Uterus (tissue), 4 donors: Measurements from ENCODE around the gene TXK. TPM values are rescaled to one million over a fixed set of nuclear protein-coding genes. Genes with fewer than 3 reads are reported as not detected.

Experiments used
- DNase-seq, 2 donors: peaks; one replicate each; pipeline ENCODE4 v3.0.0-alpha.2; 2019 to 2020
- H3K27ac ChIP-seq, 2 donors: fragments of 200-600 bp; sonication (generic); 1 replicate in 1 of 2; 2 replicates in 1 of 2; pipeline ENCODE4 v1.5.1; 2016 to 2018
- H3K27me3 ChIP-seq, 2 donors: fragments of 200-600 bp; sonication (generic); one replicate each; pipeline ENCODE4 v1.5.1; 2018 to 2019; ENCODE audit warnings: control low read depth in 1 of 2
- H3K36me3 ChIP-seq, 2 donors: fragments of 200-600 bp; sonication (generic); one replicate each; pipeline ENCODE4 v1.5.1; 2019; ENCODE audit warnings: control low read depth in 1 of 2
- H3K4me1 ChIP-seq, 2 donors: fragments of 200-600 bp; sonication (generic); one replicate each; pipeline ENCODE4 v1.5.1; 2018 to 2019; ENCODE audit warnings: control low read depth in 1 of 2
- H3K4me3 ChIP-seq, 2 donors: fragments of 200-600 bp; sonication (generic); 1 replicate in 1 of 2; 2 replicates in 1 of 2; pipeline ENCODE4 v1.5.1; 2018 to 2019; ENCODE audit warnings: mild to moderate bottlenecking in 1 of 2
- H3K9me3 ChIP-seq, 2 donors: fragments of 200-600 bp; sonication (generic); one replicate each; pipeline ENCODE4 v1.5.1; 2019; ENCODE audit warnings: control low read depth in 1 of 2
- POLR2A ChIP-seq, 2 donors: fragments of 450-650 bp; IDR thresholded peaks; one replicate each; pipeline ENCODE4 v1.6.1; 2016; ENCODE audit warnings: antibody characterized with exemption in 2 of 2, mild to moderate bottlenecking in 1 of 2, moderate library complexity in 1 of 2
- intact Hi-C: fragments of 100-400 bp; cut with DNase I; formaldehyde crosslinking; loops from one replicate; pipeline ENCODE4 v1.15.1; 2023; ENCODE audit warnings: low total_unique reads
- total RNA-seq, 4 donors: library from RNA; depleted of rRNA in 3 of 4; stranded (reverse); fragments of >200 nt in 3 of 4; gene quantifications; one replicate each; pipeline versions ENCODE4 v1.1.0 to v1.2.4, GENCODE V29; 2014 to 2023
- TF ChIP-seq, protein P1 (sequence below), 4 experiments: fragments of 200-600 bp in 2 of 4; fragments of 450-650 bp in 2 of 4; sonication (generic) in 2 of 4; IDR thresholded peaks; one replicate each; pipeline ENCODE4 v1.5.1; 2016 to 2019; ENCODE audit warnings: antibody characterized with exemption in 4 of 4, mild to moderate bottlenecking in 2 of 4, moderate library complexity in 1 of 4
- donor health status: DM: yes; HTN: yes; CAD: no.

The TXK gene
- total RNA-seq, 4 donors from 2014 or later, result 1.3 to 6.4 (median 3.1) TPM; not detected in 1

GRCh38 chr4:48102303-48102702, 31.7 kb downstream of the TXK start:
- Histone ChIP-seq H3K27ac (no peak overlapping the region), H3K27me3 (no peaks in the 10 kb centered on the region), H3K4me1 (no peaks in the 10 kb centered on the region), H3K9me3 (no peaks in the 10 kb centered on the region), H3K36me3 (no peaks in the 10 kb centered on the region), H3K4me3 (no peak overlapping the region)
- TF ChIP-seq POLR2A (IDR thresholded peaks at IDR 0.05), result no peak
- TF ChIP-seq, protein P1, sequence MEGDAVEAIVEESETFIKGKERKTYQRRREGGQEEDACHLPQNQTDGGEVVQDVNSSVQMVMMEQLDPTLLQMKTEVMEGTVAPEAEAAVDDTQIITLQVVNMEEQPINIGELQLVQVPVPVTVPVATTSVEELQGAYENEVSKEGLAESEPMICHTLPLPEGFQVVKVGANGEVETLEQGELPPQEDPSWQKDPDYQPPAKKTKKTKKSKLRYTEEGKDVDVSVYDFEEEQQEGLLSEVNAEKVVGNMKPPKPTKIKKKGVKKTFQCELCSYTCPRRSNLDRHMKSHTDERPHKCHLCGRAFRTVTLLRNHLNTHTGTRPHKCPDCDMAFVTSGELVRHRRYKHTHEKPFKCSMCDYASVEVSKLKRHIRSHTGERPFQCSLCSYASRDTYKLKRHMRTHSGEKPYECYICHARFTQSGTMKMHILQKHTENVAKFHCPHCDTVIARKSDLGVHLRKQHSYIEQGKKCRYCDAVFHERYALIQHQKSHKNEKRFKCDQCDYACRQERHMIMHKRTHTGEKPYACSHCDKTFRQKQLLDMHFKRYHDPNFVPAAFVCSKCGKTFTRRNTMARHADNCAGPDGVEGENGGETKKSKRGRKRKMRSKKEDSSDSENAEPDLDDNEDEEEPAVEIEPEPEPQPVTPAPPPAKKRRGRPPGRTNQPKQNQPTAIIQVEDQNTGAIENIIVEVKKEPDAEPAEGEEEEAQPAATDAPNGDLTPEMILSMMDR (IDR thresholded peaks at IDR 0.05), result no peak
- DNase-seq, result no peak
- intact Hi-C loops, result no loop called here

GRCh38 chr4:48100256-48100655, 33.8 kb downstream of the TXK start:
- intact Hi-C loops, result no loop called here
- H3K27ac ChIP-seq, result no peak overlapping the region

DNA sequence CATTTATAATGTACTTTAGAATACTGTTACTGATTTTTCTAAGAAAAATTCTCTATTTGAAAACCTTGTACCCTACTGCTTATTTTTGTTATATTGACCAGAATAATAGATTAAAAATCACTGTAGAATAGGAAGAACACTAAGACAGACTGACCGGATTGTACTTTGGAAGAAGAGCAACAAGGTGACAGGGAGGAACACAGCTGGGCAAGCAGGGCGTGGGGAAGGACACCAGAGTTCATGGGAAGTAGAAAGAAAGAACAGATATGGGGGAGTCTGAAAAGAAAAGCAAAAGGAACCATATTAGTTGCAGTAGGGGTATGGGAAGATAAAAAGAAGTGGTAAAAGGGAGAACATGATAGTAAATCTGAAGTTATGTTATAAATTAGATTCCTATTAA, 38.6 kb downstream of the TXK start:
- no peaks in the 10 kb centered on the region for H3K27me3 ChIP-seq
- DNase-seq, result no peak

More at GRCh38 chr4:48100256-48100655, 33.8 kb downstream of the TXK start:
- no peak for TF ChIP-seq POLR2A (IDR thresholded peaks at IDR 0.05)
- TF ChIP-seq, protein P1 (IDR thresholded peaks at IDR 0.05), result no peak
- Histone ChIP-seq H3K27me3 (no peaks in the 10 kb centered on the region), H3K36me3 (no peaks in the 10 kb centered on the region), H3K4me1 (no peaks in the 10 kb centered on the region), H3K4me3 (no peak overlapping the region), H3K9me3 (no peaks in the 10 kb centered on the region)
- DNase-seq, result no peak

GRCh38 chr4:48093991-48094416, 40.0 kb downstream of the TXK start:
- H3K27ac ChIP-seq, result no peak overlapping the region
- H3K27me3 ChIP-seq, result no peaks in the 10 kb centered on the region
- no peaks in the 10 kb centered on the region for H3K36me3 ChIP-seq
- H3K4me3 ChIP-seq, result no peak overlapping the region
- DNase-seq, result no peak
- intact Hi-C loops, result no loop called here
- no peak for TF ChIP-seq POLR2A (IDR thresholded peaks at IDR 0.05)
- H3K9me3 ChIP-seq, result no peaks in the 10 kb centered on the region
- no peaks in the 10 kb centered on the region for H3K4me1 ChIP-seq

More for the DNA sequence above, 38.6 kb downstream of the TXK start:
- Histone ChIP-seq H3K4me1 (no peaks in the 10 kb centered on the region), H3K36me3 (no peaks in the 10 kb centered on the region), H3K4me3 (no peak overlapping the region), H3K9me3 (no peaks in the 10 kb centered on the region), H3K27ac (no peak overlapping the region)
- no peak for TF ChIP-seq POLR2A (IDR thresholded peaks at IDR 0.05)
- TF ChIP-seq, protein P1 (IDR thresholded peaks at IDR 0.05), result no peak
- intact Hi-C loops, result no loop called here

DNA sequence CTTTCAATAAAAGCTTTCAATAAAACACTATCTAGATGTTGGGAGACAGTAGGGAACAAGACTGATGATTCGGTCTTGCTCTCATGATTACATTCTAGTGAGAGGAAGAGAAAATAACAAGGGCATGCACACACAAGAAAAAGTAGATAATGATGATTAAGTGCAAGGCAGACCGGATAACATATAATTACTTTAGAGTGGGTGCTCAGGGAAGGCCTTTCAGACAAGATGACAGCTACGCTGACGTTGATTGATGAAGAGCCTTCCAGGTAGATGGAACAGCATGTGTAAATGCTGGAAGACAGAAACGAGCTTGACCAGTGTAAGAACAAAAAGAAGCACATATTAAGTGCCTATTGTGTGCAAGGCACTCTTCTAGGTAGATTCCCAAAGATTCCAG, 43.4 kb downstream of the TXK start:
- Histone ChIP-seq H3K36me3 (no peaks in the 10 kb centered on the region), H3K9me3 (no peaks in the 10 kb centered on the region), H3K27me3 (no peaks in the 10 kb centered on the region), H3K4me1 (no peaks in the 10 kb centered on the region), H3K27ac (no peak overlapping the region), H3K4me3 (no peak overlapping the region)
- intact Hi-C loops, result no loop called here
- no peak for DNase-seq
- no peak for TF ChIP-seq POLR2A (IDR thresholded peaks at IDR 0.05)
- TF ChIP-seq, protein P1 (IDR thresholded peaks at IDR 0.05), result no peak
